ENCODE results near the gene CARMIL1.
"Not testable (repeated sequence)": the region's sequence is repeated elsewhere in the genome, so short reads cannot be mapped to it uniquely, and the experiment has no call there.

CARMIL1 gene

GRCh38 chr6:25439368-25439767, 160.2 kb downstream of the CARMIL1 start (continued):
- TF ChIP-seq PATZ1 (CRISPR knock-in tag; IDR thresholded peaks at IDR 0.05; ENCODE audit: borderline replicate concordance): no peak
- TF ChIP-seq ZNF565 (CRISPR knock-in tag; conservative IDR thresholded peaks at IDR 0.05; ENCODE audit: low read depth): no peak
- no peak for TF ChIP-seq RARB (CRISPR knock-in tag; IDR thresholded peaks at IDR 0.05)
- no peak for TF ChIP-seq BACH2 (CRISPR knock-in tag; IDR thresholded peaks at IDR 0.05; ENCODE audit: borderline replicate concordance)
- no peak for TF ChIP-seq OSR1 (CRISPR knock-in tag; IDR thresholded peaks at IDR 0.05)
- TF ChIP-seq POU6F1 (CRISPR knock-in tag; IDR thresholded peaks at IDR 0.05; ENCODE audit: borderline replicate concordance, low read depth): no peak
- no peak for TF ChIP-seq ZNF8 (CRISPR knock-in tag; IDR thresholded peaks at IDR 0.05)

DNA sequence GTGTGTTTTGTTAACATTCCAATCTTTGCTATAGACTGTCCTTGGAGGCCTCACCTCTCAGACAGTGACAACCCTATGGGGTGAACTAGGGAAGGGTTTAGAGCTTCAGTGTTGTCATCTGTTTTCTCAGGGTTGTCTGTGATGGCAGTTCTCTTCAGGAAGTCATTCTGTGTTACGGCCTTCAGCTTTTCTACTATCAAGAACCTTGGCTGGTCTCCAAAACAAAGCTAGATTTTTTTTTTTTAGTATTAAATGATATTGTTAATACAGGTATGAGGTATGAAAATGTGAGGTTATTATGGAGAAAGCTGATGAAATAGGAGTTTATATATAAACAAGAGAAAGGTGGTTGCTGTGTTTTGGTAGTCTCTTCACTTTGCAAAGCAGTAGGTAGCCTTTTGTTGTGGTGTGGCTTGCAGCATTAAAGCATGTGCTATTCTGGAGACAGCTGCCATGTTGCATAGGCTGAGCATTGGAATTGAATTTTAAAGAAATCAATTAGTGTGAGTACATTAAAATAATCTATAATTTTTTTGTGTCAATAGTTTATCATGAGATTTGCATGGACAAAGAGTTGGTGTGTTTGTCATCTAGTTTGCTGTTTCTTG, 162.6 kb downstream of the CARMIL1 start:
- TF ChIP-seq ARNTL (CRISPR knock-in tag; IDR thresholded peaks at IDR 0.05; ENCODE audit: borderline replicate concordance, low read depth) (no peak), CSDC2 (CRISPR knock-in tag; IDR thresholded peaks at IDR 0.05) (no peak)
- ATAC-seq: no peak

GRCh38 chr6:25442898-25443297, 163.7 kb downstream of the CARMIL1 start:
- peak; percentile 67 for ATAC-seq
- TF ChIP-seq TOX (CRISPR knock-in tag; IDR thresholded peaks at IDR 0.05; ENCODE audit: borderline replicate concordance) (no peak), SNAI2 (CRISPR knock-in tag; IDR thresholded peaks at IDR 0.05) (no peak), ZFP3 (CRISPR knock-in tag; IDR thresholded peaks at IDR 0.05) (no peak), ZNF8 (CRISPR knock-in tag; IDR thresholded peaks at IDR 0.05) (no peak), ESRRG (CRISPR knock-in tag; IDR thresholded peaks at IDR 0.05) (no peak), ZC3H10 (CRISPR knock-in tag; IDR thresholded peaks at IDR 0.05) (no peak), ZNF565 (CRISPR knock-in tag; conservative IDR thresholded peaks at IDR 0.05; ENCODE audit: low read depth) (no peak), BACH2 (CRISPR knock-in tag; IDR thresholded peaks at IDR 0.05; ENCODE audit: borderline replicate concordance) (no peak)

- ATAC-seq: not testable (repeated sequence)
Measured at GRCh38 chr6:25444521-25444920, 165.3 kb downstream of the CARMIL1 start.

GRCh38 chr6:25446830-25447569, 167.8 kb downstream of the CARMIL1 start:
- no peak for ATAC-seq
- TF ChIP-seq OSR1 (CRISPR knock-in tag; IDR thresholded peaks at IDR 0.05) (no peak), ZC3H10 (CRISPR knock-in tag; IDR thresholded peaks at IDR 0.05) (no peak), TSHZ2 (CRISPR knock-in tag; IDR thresholded peaks at IDR 0.05) (no peak), PATZ1 (CRISPR knock-in tag; IDR thresholded peaks at IDR 0.05; ENCODE audit: borderline replicate concordance) (no peak)
